ENCODE results near the gene RNF11.
A peak's percentile ranks its signal among the peaks of the same experiment; 100 is the strongest.

The RNF11 gene

DNA sequence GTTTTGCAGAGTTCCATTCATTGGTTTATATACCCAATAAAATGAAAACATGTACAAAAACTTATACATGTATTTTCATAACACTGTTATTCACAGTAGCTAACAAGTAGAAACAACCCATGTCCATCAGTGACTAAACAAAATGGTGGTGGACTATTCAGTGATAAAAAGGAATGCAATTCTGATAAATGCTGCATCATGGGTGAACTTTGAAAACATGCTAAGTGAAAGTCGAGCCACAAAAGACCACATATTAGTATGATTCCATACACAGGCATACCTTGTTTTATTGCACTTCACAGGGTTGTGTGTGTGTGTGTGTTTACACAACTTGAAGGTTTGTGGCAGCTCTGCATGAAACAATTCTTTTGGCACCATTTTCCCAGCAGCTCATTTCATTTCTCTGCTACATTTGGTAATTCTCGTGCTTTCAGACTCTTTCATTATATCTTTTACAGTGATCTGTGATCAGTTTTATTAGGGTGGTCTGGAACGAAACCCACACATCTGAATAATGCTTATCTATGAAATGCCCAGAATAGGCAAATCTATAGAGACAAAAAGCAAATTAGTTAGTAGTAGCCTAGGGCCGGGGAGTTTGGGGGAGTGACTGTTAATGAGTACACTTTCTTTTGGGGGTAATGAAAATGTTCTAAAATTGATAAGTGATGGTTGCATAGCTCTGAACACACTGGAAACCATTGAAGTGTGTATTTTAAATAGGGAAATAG lies 27.2 kb downstream of the RNF11 start:
- no peak for DNase-seq (ENCODE audit: low read depth in 2 of 2)

DNA sequence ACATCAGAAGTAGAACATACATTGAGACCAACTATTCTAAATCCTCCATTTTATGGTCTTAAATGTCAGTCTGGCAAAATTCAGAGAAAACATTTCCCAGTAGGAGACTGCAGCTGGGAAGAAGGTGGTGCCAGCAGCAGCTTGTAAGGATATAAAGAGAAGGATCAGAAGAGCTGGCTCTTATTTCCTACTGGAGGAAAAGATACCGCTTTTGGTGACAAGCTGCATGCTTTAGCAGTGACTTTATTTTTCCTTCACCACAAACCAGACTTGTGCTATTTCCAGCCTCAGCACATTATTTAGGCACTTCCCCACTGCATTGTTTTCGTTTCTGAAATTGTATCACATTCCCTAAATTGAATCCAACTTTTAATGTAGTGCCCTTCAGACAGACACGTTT lies 28.4 kb downstream of the RNF11 start:
- DNase-seq (ENCODE audit: low read depth in 2 of 2) = peak; percentile 86 to 88

DNA sequence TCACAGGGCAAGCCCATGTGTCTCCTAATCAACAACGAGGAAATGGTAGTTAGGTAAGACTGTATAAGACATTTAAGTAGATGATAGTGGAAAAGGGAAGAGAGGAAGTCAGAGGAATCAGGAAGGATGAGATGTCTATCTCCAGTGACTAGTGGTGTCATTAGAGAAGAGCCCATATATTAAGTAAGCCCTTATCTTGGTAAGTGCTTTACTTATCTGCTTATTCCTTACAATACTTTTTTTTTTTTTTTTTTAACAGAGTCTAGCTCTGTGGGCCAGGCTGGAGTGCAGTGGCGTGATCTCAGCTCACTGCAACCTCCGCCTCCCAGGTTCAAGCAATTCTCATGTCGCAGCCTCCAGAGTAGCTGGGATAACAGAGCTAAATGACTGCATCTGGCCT lies 29.5 kb downstream of the RNF11 start:
- DNase-seq (ENCODE audit: low read depth in 2 of 2) = no peak

DNA sequence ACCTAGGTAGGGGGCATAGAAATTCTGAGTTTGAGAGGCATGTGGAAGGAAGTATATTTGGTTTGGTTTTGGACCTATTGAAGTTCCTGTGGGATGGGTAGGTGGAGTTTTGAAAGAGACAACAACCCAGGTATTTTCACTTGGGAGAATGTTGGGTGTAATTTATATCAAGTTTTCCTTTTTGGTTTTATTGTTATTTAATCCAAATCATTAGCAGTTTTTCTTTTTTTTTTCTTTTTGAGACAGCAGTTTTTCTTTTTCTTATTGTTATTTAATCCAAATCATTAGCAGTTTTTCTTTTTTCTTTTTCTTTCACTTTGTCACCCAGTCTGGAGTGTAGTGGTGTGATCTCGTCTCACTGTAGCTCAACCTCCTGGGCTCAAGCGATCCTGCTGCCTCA lies 30.1 kb downstream of the RNF11 start:
- DNase-seq (ENCODE audit: low read depth in 2 of 2) = no peak

DNA sequence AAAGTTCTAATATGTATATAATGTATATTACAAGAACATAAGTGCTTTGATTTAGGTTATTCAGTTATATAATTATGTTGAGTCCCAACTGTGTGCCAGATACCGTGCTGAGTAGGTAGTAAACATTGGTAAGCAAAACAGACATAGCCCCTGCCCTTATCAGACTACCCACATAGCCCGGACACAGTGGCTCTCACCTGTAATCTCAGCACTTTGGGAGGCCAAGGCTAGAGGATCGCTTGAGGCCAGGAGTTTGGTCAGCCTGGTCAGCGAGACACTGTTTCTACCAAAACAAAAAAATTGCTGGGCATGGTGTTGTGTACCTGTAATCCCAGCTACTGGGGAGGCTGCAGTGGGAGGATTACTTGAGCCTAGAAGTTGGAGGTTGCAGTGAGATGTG lies 30.7 kb downstream of the RNF11 start:
- no peak for DNase-seq (ENCODE audit: low read depth in 2 of 2)

DNA sequence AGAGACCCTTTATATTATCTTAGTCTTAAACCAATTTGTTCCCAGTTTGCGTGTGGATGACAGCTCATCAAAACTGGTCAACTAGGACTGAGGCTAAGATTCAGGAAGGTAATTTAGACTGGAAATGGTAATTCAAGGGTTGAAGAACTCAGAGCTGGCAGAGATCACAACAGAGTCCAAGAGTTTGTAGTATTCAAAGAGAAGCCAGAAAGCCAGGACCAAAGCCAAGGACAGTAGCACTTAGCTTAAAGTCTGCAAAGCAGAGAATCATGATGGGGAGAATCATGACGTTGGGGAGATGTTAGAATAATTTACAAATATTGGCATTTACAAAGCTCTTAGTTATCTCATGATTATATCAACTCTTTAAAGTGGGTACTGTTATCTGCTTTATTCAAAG lies 32.6 kb downstream of the RNF11 start:
- DNase-seq (ENCODE audit: low read depth in 2 of 2) = no peak

DNA sequence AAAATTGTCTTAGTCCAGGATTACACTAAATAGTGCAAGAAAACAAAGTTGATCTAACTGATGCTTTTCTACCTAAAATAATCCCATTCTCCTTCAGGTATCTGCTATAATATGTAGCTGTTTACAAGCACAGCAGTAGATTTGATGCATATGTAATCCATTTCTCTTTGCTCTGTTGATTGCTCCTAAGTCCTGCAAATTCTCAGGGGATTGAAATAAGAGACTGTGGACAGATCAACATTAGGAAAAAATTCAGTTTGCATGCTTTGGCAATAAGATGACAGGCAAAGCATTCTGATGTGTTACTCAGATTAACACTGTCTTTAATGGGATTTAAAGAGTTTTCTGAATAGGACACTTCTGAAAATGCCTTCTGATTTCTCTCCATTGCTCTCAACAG lies 34.7 kb downstream of the RNF11 start:
- DNase-seq (ENCODE audit: low read depth in 2 of 2) = peak; percentile 54 to 56

DNA sequence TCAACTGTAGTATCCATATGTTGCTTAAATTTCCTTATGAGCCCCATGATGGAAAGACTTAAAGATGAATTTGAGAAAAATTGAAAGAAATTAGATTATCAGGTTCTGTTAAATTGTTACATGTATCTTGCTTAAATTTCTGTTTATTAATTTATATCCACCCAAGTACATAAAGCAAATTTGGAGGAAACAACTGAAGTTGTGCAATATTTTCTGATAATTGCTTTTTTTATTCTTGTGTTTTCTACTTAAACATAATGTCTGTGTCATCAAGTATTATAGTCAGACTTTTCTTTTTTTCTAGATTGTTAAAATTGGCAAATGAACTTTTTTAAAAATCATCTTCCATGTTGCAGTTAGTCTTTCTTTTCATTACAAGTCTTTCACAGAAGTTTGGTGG lies 36.8 kb downstream of the RNF11 start:
- no peak for DNase-seq (ENCODE audit: low read depth in 2 of 2)

DNA sequence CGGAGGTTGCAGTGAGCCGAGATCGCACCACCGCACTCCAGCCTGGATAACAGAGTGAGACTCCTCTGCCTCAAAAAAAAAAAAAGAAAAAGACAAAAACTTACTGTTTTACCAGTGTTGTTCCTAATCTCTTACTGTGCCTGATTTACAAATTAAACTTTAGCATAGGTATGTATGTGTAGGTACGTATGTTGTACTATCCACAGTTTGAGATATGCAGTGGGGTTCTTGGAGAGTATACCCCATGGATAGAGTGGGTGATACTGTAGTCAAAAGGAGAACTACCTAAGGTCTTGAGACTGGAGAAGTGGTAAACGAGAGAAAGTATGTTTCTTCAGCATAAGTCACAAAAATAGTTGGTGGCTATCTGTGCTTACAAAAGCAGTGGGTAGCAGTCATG lies 38.6 kb downstream of the RNF11 start:
- DNase-seq (ENCODE audit: low read depth in 2 of 2) = no peak

DNA sequence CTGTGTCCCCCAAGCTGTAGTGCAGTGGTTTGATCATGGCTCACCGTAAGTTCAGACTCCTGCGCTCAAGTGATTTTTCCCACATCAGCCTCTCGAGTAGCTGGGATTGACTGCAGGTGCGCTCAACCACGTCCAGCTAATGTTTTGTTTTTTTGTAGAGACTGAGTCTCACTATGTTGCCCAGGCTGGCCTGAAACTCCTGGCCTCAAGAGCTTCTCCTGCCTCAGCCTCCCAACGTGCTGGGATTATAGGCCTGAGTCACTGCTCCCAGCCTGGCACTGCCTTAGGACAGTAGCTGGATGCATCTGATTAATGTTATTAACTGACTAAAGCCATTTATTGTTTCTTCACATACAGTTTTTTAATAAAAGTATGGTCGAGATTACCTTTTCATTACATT lies 40.2 kb downstream of the RNF11 start:
- no peak for DNase-seq (ENCODE audit: low read depth in 2 of 2)

DNA sequence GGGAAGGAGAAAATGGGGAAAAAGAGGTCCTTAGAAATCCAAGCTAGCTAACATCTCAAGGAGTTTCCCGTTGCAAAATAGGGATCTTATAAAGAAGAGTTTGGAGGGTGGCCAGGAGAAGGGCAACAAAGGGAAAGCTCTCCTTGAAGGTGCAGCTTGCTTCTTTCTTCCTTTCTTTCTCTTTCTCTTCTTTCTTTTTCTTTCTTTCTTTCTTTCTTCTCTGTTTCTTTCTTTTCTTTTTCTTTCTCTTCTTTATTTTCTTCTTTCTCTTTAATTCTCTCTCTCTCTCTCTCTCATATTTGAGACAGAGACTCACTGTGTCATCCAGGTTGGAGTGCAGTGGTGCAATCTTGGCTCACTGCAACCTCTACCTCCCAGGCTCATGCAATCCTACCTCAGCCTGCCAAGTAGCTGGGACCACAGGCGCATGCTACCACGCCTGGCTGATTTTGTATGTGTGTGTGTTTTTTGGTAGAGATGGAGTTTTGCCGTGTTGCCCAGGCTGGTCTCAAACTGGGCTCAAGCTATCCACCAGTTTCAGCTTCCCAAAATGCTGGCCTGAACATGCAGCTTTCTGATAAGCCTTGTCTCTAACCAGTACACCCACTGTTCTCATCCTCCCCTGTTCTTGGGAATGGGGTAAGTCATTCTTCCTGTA lies 44.4 kb downstream of the RNF11 start:
- no peak for DNase-seq (ENCODE audit: low read depth in 2 of 2)

DNA sequence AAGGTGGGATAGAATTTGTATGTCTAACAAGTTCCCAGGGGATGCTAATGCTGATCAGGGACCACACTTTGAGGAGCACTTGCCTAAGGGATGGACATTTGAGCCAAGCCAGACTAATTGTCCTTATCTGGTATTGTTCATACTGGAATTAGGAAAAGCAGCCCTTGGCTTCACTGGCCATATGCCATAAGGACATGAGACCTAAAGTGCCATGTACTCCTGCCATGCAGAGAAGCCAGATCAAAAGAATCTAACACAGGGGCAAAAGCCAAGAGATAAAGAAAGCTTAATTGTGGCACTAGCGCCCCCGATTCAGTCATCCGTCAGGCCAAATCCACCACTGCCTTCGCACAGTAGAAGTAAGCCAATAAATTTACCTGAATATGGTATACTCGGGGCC lies 45.7 kb downstream of the RNF11 start:
- DNase-seq (ENCODE audit: low read depth in 2 of 2) = no peak

DNA sequence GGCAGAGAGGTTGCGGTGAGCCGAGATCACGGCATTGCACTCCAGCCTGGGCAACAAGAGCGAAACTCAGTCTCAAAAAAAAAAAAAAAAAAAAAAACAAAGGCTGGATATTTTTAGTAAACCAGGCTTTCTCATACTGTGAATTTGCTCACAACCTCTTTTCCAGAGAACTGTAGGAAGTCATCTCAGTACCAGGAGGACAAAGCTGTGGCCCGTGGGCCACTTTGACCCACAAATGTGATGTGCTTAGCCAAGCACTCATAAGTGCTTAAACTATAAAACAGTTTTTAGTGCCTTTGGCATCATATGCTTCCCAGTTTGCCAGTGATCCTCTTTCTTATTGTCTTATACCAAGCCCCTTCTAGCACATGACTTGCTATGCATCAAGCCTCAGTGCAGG lies 46.5 kb downstream of the RNF11 start:
- no peak for DNase-seq (ENCODE audit: low read depth in 2 of 2)

DNA sequence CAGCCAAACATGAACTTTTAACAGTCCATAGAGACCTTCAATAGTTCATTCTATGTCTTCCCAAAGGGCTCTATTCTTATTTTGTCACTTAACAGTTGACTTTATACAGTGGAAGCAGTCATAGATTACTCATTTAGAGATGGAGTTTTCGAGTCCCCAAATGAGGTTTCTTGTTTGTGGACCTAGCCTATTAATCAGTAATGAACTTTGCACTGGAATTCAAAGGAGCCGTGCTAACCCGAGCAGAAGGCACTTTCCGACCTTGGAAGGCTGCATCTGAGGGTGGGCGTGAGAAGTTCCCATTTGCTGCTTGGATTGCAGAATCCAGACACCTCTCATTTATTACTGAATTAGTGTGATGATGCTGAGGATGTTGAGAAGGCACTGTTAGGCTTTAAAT lies 47.9 kb downstream of the RNF11 start:
- DNase-seq (ENCODE audit: low read depth in 2 of 2) = no peak

DNA sequence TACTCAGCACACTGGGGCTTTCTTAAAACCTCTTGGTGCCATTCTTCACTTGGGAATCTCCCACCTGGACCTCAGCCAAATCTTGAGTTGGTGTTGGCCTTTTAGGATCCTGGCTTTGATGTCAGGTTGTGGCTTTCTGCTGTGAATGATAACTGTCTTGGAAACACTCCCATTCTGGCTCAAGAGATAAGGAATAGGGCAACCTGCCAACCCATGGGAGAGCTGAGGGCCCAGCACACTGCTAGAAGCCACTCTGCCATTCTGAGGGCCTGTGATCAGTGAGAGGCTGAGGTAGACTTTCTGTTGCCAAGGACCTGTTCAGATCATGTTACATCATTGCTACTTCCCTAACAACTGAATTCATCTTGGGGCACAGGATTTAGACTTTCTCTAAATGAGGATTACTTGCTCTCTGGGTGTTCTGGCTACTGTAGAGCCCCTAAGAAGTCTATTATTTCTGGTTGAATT lies 48.4 kb downstream of the RNF11 start:
- no peak for DNase-seq (ENCODE audit: low read depth in 2 of 2)

DNA sequence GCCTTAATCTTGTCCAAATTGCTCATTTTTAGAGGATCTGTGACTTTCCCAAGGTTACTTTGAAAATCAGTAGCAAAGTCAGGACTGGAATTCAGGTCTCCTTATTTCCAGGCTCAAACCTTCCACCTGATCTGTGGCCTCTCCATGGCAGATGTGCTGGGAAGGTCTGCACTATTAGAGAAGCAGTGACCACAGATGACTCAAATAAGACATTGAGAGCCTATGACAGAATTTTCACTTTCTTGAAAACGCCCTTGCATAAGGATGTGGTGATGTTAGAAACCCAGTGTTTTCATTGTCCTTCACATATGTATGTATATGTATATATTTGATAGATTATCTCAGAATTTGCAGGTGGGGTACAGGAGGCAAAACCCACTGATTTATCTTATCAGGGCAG lies 49.0 kb downstream of the RNF11 start:
- DNase-seq (ENCODE audit: low read depth in 2 of 2) = no peak

DNA sequence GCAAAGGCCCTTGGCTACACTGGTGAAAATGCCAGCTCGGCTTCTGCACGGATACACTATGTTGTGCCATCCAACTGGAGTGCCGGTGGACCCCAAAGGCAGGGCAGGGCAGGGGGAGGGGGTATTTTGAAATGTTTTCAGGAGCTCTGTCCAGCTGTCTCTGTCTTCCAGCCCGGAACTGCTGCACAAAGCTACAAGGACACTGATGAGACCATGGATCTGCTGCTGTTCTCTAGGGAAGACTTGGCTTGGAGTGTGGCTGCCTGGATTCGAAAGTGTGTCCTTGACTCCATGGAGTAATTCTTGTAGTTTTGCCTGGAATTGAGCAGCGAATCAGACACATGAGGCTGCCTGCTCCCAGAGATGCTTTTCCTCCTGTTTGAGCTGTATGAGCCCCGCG lies 51.9 kb downstream of the RNF11 start:
- DNase-seq (ENCODE audit: low read depth in 2 of 2) = no peak

DNA sequence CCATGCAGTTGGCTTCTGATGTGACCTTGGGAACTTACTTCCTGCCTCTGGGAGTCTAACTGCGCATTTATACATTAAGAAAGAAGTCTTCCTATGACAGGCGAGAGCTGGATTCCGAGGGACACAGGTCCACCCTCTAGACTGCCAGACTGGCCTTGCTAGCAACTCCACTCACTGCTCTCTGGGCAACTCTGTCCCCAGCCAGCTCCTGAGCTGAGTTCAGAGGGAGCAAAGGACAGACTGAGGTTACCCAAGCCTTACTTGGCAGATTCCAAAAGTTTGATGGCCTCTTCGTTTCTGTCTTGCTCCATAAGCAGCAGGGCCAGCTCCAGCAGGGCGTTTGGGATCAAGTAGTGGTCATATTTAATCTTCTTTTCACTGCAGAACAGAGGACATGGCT lies 52.5 kb downstream of the RNF11 start:
- DNase-seq (ENCODE audit: low read depth in 2 of 2) = no peak

DNA sequence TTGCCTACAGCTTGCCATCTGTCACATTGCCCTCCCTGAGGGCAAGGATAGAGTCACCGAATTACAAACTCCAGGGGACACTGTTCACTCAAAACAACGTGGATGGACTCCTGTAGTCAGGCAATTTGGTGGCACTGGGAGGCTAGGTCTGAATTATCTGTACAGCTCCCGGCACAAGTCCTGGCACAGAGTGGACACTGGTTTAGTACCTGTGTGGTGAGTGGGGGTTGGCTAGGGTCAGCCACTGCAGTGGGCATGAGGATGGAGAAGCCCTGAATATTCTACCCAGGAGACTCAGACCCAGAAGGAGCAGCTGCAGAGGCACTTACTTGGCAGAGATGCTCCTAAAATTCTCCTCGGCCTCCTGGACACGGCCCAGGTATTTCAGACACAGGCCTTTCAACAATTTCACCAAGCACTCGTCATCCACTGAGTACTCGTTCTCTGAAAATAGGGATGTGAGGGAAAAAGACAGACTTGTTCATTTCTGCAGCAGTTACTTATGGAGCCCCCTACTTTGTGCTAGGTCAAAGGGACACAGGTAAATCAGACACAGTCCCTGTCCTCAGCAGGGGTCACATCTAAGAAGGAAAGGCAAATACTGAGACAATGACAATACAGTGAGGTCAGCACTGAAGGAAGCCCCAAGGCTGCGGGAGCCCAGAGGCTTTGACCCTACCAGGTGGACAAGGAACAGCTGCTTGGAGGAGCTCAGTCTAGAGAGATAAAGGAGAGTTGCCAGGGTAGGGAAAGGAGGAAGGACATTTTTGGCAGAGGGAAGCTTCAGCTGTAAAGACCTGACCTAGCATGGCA lies 53.8 kb downstream of the RNF11 start:
- no peak for DNase-seq (ENCODE audit: low read depth in 2 of 2)

DNA sequence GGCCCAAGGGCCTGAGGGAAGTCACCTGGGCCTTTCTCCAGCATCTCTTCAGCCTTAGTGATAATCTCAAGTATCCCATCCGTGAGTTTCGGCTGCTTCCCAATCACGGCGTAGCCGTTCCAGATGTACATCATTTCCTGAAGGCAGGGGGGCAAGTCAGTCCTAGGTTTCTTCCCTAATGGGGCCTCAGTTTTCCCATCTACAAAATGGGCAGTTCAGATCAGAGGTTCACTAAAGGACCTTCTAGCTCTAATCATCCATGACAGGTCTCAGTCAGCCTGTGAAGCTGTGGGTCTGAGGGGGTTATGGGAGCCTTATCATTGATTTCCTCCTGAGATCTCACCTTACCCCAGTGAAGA lies 54.4 kb downstream of the RNF11 start:
- DNase-seq (ENCODE audit: low read depth in 2 of 2) = no peak

DNA sequence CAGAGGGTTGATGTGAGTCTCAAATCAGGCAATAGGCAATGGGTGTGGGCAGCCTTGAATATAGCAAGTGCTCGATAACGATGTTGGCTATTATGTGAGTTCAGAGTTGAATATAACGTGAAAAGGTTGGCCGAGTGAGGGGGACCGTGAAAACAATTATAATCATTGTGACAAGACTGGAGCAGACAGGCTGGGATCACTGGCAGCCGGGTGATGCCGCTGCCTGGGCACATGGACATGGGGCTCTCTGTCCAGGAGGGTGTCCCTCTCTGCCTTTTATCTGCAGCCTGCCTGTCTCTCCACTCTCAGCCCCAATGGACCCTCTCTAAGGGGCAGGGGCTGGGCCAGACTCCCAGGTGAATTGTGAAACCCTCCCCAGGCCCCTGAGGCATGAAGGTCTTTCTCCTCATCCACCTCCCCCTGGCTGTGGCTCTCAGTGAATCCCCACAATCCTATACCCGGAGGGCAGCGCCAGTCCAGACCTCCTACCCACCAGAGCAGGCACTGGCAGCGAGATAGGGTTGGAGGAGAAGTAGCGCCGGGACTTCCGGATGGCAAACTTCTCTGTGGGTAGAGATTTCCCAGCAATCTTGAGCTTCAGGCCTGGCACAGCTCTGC lies 57.9 kb downstream of the RNF11 start:
- DNase-seq (ENCODE audit: low read depth in 2 of 2) = no peak

DNA sequence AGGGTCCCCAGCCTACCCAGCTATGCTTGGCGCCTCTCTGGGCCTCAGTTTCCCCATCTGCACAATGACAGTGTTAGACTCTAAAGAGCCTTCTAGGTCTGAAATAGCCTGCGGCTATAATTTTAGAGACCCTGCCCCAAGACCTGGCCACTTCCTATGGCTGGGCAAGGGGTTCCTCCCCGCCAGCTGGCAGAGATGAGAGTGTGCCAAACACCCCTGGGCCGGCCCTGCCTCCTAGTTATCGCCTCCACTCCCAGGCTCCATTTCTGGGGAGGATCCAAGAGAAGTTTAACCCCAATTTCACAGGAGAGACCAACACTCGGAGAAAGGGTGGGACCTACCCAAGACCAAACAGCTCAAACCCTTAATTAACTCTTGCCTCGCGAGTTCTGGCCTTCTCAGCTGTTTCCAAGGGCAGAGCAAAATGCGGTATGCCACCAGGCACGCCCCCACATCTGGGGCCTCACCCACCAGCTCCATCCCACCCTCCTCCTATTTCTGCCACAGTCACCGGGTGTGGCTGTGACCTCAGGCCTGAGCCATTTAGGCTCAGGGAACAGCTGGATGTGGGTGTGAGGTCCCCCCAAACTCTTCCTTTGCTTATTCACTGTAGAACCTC lies 58.6 kb downstream of the RNF11 start:
- DNase-seq (ENCODE audit: low read depth in 2 of 2) = no peak

All from fibroblast of skin of left biceps (primary cell).